Measurements from ENCODE around the gene CALML5. TPM values are rescaled to one million over a fixed set of nuclear protein-coding genes. Genes with fewer than 3 reads are reported as not detected.
A peak's percentile ranks its signal among the peaks of the same experiment; 100 is the strongest.

CALML5 gene
- total RNA-seq, 1 donor from 2014 or later = not detected

GRCh38 chr10:5506751-5507648 lies 7.6 kb upstream of the CALML5 start:
- peak; percentile 70 for DNase-seq (ENCODE audit: low spot score)
- intact Hi-C loops (cut with DNase I) = no loop called here

- no peak for DNase-seq (ENCODE audit: low spot score)
- intact Hi-C loops (cut with DNase I) = no loop called here
Observed at GRCh38 chr10:5506246-5506645, 6.9 kb upstream of the CALML5 start.

DNA sequence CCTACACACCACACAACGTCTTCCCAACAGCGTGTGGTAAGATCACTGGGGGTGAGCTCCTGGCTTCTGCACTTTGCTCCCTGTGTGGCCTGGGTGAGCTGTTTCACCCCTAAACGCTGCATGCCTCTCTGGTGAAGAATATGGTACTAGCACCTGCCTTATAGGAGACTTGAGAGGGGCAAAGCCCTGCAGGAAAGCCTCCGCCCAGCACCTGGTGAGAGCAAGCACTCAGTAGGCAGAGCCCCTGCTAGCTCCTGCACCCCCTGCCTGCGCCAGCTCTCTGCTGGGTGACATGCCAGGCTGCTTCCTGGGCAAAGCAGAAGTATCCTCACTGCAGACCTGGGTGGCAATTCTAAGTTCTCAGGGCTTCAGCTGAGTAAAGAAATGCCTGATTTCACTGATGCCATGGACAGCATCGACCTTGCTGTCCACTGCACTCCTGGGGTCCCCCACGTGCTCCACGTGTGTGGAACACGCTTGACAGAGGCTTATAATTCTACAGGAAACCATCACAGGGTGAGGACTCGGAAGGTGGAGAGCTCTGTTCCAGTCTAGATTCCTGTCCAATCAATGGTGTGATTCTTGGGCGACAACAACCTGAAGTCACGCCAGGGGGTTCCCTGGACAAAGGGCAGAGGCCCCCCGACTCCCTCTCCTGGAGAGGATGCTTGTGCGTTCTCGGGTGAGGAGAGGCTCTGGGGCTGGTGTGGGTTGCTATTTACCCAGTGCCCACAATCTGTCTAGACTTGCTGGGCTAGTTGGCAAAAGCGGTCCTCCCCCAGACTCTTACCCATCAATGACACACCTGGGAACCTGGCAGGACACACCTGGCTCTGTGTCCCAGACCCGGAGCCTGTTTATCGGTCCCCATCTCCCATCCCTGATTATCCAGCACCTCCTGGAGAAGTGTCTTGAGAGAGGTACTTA lies 5.0 kb upstream of the CALML5 start:
- DNase-seq (ENCODE audit: low spot score) = peak; percentile 58
- intact Hi-C loops (cut with DNase I) = no loop called here

GRCh38 chr10:5503477-5503835 lies 4.1 kb upstream of the CALML5 start:
- peak; percentile 70 for DNase-seq (ENCODE audit: low spot score)
- intact Hi-C loops (cut with DNase I) = no loop called here

DNA sequence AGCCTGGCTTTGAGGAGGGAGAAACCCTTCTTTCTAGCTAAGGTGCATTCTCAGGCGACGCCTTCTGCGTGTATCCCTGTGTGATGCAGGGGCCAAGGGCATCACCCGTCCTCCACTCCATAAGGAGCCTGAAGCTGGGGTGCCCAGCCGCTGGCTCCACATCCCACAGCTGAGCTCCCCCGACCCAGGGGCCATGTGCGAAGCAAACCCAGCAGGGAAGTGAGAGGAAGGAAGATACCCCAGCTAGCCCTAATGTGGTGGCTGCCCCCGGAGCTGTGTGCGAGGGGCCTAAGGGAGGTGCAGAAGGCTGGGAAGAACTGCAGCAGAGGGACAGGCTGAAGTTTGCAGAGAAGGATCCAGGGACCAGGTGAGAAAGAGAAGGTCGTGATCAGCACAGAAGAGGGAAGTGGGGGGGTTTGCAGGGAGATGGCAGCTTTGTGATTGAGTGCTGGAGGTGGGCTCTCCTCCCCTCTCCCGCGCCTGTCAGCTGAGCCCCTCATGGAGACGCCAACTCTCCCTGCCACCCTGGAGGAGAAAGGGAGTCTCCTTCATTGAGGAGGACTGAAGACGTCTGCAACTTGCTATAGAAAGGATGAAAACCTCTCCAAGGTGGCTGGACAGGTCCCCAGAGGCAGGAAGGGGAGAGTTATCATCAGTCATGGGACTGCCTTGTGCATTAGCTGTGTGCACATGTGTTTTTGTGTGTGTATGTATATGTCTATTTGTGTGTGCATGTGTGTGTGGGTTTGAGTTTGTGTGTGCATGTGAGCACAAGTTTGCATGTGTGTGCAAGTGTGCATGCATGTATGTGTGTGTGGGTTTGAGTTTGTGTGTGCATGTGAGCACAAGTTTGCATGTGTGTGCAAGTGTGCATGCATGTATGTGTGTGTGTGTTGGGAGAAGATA lies 3.5 kb upstream of the CALML5 start:
- intact Hi-C loops (cut with DNase I) = no loop called here
- DNase-seq (ENCODE audit: low spot score) = peak; percentile 74

DNA sequence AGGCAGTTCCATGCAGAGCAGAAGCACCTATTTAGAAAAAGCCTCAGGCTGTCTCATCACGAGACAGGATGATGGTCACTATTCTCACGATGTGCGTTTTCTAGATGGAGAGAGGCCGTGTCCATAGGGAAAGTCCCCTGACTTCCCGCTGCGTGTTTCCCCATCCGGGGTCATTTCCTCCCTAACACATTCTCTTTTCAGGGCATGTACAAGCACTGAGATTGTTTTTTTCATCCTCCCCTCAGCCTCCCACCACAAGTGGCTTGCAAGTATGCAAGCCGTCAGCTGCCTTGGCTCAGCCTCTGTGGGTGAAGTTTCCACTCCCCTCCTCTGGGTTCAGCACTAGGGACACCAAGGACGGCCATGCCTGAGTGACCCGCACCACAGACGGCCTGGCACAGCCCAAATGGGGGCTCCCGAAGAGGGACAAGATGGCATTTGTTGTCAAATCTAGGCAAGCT lies 2.7 kb upstream of the CALML5 start:
- intact Hi-C loops (cut with DNase I) = no loop called here
- peak; percentile 61 for DNase-seq (ENCODE audit: low spot score)

GRCh38 chr10:5500910-5501309 lies 1.5 kb upstream of the CALML5 start:
- peak; percentile 59 for DNase-seq (ENCODE audit: low spot score)
- intact Hi-C loops (cut with DNase I) = no loop called here

- DNase-seq (ENCODE audit: low spot score) = peak; percentile 41
- intact Hi-C loops (cut with DNase I) = no loop called here
Observed at GRCh38 chr10:5500162-5500670, 846 bp upstream of the CALML5 start.

DNA sequence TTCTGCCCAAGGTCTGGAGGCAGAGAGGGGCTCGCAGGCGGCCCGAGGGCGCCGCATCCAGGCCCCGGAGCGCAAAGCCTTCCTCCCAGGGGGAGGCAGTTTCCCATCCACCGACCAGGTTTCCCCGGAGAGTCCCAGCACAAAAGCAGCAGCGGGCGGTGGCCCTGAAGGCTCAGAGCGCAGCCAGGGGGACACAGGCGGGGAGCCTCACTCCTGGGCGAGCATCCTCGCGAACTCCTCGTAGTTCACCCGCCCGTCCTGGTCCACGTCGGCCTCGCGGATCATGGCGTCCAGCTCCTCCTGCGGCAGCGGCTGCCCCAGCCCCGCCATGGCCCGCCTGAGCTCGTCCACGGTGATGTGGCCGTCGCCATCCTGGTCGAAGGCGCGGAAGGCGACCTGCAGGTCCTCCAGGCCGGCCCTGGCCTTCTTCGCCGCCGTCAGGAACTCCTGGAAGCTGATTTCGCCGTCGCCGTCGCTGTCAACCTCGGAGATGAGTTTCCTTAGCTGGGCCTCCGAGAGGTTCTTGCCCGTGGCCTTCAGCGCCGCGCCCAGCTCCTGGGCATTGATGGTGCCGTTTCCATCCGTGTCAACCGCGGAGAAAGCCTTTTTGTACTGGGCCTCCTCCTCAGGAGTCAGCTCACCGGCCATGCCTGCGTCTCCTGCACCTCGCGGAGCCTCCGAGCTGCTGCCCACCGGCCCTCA lies 428 bp downstream of the CALML5 start:
- intact Hi-C loops (cut with DNase I) = no loop called here
- peak; percentile 70 for DNase-seq (ENCODE audit: low spot score)

GRCh38 chr10:5497948-5498730 lies 1.2 kb downstream of the CALML5 start:
- intact Hi-C loops (cut with DNase I) = no loop called here
- peak; percentile 62 for DNase-seq (ENCODE audit: low spot score)

GRCh38 chr10:5497289-5497688 lies 2.1 kb downstream of the CALML5 start:
- DNase-seq (ENCODE audit: low spot score) = no peak
- intact Hi-C loops (cut with DNase I) = no loop called here

GRCh38 chr10:5496261-5497250 lies 2.8 kb downstream of the CALML5 start:
- peak; percentile 44 for DNase-seq (ENCODE audit: low spot score)
- intact Hi-C loops (cut with DNase I) = no loop called here

DNA sequence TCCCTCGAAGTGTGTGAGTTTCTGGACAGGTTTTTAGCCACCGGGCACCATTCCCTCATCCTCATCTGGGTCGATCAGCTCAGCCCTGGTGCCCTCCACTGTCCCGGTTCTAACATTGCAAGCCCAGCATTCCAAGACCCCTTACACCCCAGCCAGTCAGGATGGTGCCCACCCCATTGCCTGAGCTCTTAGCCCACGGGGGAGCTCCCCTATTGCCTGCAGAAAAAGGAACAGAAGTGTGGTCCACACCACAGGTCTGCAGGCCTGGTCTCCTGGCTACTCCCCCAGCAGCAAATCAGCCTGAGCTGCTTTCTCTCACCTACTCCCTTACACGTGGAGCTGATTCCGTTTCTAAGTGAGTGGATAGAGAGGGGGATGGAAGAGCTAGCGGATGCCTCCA lies 4.8 kb downstream of the CALML5 start:
- DNase-seq (ENCODE audit: low spot score) = no peak
- intact Hi-C loops (cut with DNase I) = no loop called here

GRCh38 chr10:5493691-5494090 lies 5.7 kb downstream of the CALML5 start:
- intact Hi-C loops (cut with DNase I) = no loop called here

DNA sequence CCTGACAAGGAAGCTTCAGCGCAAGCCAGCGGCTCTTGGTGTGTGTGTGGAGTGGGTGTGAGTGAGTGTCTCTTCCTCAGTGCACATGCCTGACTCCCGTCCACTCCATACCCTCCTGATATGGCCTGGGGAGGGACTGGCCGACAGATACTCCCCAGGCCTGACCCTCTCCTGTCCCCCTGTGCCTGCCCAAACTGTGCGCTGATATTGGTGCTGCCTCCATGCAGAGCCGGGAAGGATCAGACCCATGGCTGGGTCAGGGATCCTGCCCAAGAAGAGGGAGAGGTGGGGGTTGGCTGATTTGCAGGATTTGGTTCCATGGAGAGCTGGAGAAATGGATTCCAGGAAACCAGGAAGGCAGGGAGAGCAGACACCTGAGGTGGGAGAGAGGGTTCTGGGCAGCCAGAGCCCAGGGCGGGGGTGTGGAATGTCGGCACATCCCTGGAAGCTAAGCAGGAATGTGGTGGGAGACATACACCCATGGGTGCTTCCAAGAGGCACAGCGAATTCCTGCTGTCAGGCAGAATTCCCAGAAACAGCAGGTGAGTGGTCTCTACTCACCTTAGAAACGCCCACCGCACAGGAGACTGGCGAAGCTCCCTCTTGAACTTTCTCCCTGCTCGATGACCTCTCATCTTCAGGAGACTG lies 6.3 kb downstream of the CALML5 start:
- DNase-seq (ENCODE audit: low spot score) = no peak

More at GRCh38 chr10:5493691-5494090, 5.7 kb downstream of the CALML5 start:
- no peak for DNase-seq (ENCODE audit: low spot score)

DNA sequence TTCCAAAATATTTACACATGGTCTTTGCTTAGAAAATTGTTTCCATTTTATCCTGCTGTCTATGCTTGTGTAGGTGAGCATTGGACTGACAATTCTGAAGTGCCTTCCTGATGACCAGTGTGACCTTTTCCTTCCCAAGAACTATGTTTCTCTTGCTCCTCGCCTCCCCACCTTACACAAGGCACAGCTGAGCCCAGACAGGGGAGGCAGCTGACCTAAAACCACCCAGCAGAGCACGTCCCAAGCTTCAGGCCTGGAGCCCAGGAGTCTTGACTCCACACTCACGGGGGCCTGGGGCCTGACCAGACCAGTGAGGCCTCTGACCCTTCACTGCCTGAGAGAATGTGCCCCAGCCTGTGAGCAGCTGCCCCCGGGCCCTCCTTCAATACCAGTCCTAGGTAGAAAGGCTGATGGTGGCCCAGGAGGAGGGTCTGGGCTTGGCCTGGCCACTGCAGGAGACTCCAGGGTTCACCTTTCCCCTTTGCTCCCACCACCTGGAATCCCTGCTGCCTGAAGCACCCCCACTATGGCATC lies 7.0 kb downstream of the CALML5 start:
- no peak for DNase-seq (ENCODE audit: low spot score)
- intact Hi-C loops (cut with DNase I) = no loop called here

More for the DNA sequence above, 6.3 kb downstream of the CALML5 start:
- intact Hi-C loops (cut with DNase I) = no loop called here

Measured in cardiac septum (tissue), 1 donor.